GM23338 (cell line): ENCODE measurements around the gene OR2J2. TPM values are rescaled to one million over a fixed set of nuclear protein-coding genes. Genes with fewer than 3 reads are reported as not detected.

Experiments used
- ATAC-seq: fragments of 200-7000 bp; cut with Tn5 transposase; 3 replicates; pipeline ENCODE4 v1.9.1; 2020
- DNase-seq: peaks from one replicate; pipeline ENCODE4 v3.0.0-alpha.2; 2015; ENCODE audit warnings: low spot score
- H2AFZ ChIP-seq: fragments of 200-600 bp; sonication (generic); 2 replicates; pipeline ENCODE4 v1.8.0; 2016; ENCODE audit warnings: antibody characterized with exemption, mild to moderate bottlenecking, moderate library complexity
- H3F3A ChIP-seq: fragments of 200-600 bp; sonication (generic); replicated peaks from 2 replicates; pipeline ENCODE4 v1.8.0; 2017; ENCODE audit warnings: antibody characterized with exemption, mixed run types, low read depth
- H3K27ac ChIP-seq: fragments of 200-600 bp; sonication (generic); 2 replicates; pipeline ENCODE4 v1.6.1; 2016; ENCODE audit warnings: low read depth
- H3K27me3 ChIP-seq: fragments of 200-600 bp; sonication (generic); 2 replicates; pipeline ENCODE4 v1.8.0; 2016; ENCODE audit warnings: mild to moderate bottlenecking, mixed run types, moderate library complexity; ENCODE audit not compliant: insufficient read depth
- H3K36me3 ChIP-seq: fragments of 200-600 bp; sonication (generic); 2 replicates; pipeline ENCODE4 v1.8.0; 2016; ENCODE audit warnings: mild to moderate bottlenecking; ENCODE audit not compliant: insufficient read depth
- H3K4me1 ChIP-seq: fragments of 200-600 bp; sonication (generic); 2 replicates; pipeline ENCODE4 v1.8.0; 2016; ENCODE audit warnings: mild to moderate bottlenecking, moderate library complexity; ENCODE audit not compliant: insufficient read depth
- H3K4me2 ChIP-seq: fragments of 200-600 bp; sonication (generic); 2 replicates; pipeline ENCODE4 v1.7.1; 2017; ENCODE audit warnings: mixed run types
- H3K4me3 ChIP-seq: fragments of 200-600 bp; sonication (generic); 2 replicates; pipeline ENCODE4 v1.6.1; 2016; ENCODE audit warnings: mixed run types
- H3K79me2 ChIP-seq: fragments of 200-600 bp; sonication (generic); replicated peaks from 2 replicates; pipeline ENCODE4 v1.8.0; 2017; ENCODE audit warnings: mild to moderate bottlenecking; ENCODE audit not compliant: insufficient read depth
- H3K9me2 ChIP-seq: fragments of 200-600 bp; sonication (generic); 2 replicates; pipeline ENCODE4 v1.8.0; 2017; ENCODE audit not compliant: insufficient read depth
- H4K20me1 ChIP-seq: fragments of 200-600 bp; sonication (generic); replicated peaks from 2 replicates; pipeline ENCODE4 v1.8.0; 2017; ENCODE audit warnings: mild to moderate bottlenecking; ENCODE audit not compliant: insufficient read depth
- H3K27ac Mint-ChIP-seq: 2 replicates; pipeline ENCODE4 v1.8.0; 2020; ENCODE audit warnings: inconsistent platforms, mild to moderate bottlenecking, moderate library complexity, mixed read lengths
- H3K27me3 Mint-ChIP-seq: 3 replicates; pipeline ENCODE4 v1.8.0; 2022; ENCODE audit warnings: low read depth, mild to moderate bottlenecking, moderate library complexity, mixed read lengths, inconsistent platforms; ENCODE audit not compliant: insufficient read depth, poor library complexity
- H3K36me3 Mint-ChIP-seq: 3 replicates; pipeline ENCODE4 v1.8.0; 2021; ENCODE audit warnings: low read depth, mild to moderate bottlenecking, inconsistent platforms, moderate library complexity, mixed read lengths
- H3K4me1 Mint-ChIP-seq: 3 replicates; pipeline ENCODE4 v1.8.0; 2020; ENCODE audit warnings: mild to moderate bottlenecking, inconsistent platforms, mixed read lengths
- H3K4me3 Mint-ChIP-seq: 3 replicates; pipeline ENCODE4 v1.8.0; 2021; ENCODE audit warnings: moderate library complexity, mild to moderate bottlenecking, inconsistent platforms, mixed read lengths
- H3K9me3 Mint-ChIP-seq: 3 replicates; pipeline ENCODE4 v1.8.0; 2020; ENCODE audit warnings: moderate library complexity, mild to moderate bottlenecking, inconsistent platforms, mixed read lengths
- CTCF ChIP-seq, 2 experiments: fragments of 200-600 bp in 1 of 2; sonication (generic) in 1 of 2; conservative IDR thresholded peaks; 2 replicates each; pipeline versions ENCODE4 v1.5.1 to v1.6.1; 2016 to 2017; ENCODE audit warnings: antibody characterized with exemption in 2 of 2, low read depth in 2 of 2, mild to moderate bottlenecking in 2 of 2, moderate library complexity in 1 of 2
- ETS1 ChIP-seq: IDR thresholded peaks from 2 replicates; pipeline ENCODE4 v1.6.1; 2016; ENCODE audit warnings: antibody characterized with exemption
- EZH2 ChIP-seq: fragments of 200-600 bp; sonication (generic); IDR thresholded peaks from one replicate; pipeline ENCODE4 v1.8.0; 2017; ENCODE audit warnings: antibody characterized with exemption, mild to moderate bottlenecking, low read depth; ENCODE audit not compliant: unreplicated experiment
- EZH2phosphoT487 ChIP-seq: fragments of 200-600 bp; sonication (generic); IDR thresholded peaks from one replicate; pipeline ENCODE4 v1.8.1; 2018; ENCODE audit warnings: antibody characterized with exemption; ENCODE audit not compliant: unreplicated experiment
- NANOG ChIP-seq: IDR thresholded peaks from 2 replicates; pipeline ENCODE4 v1.6.1; 2016; ENCODE audit warnings: antibody characterized with exemption, borderline replicate concordance
- POLR2AphosphoS5 ChIP-seq: IDR thresholded peaks from 2 replicates; pipeline ENCODE4 v1.6.1; 2016; ENCODE audit warnings: antibody characterized with exemption, low read depth
- REST ChIP-seq: IDR thresholded peaks from one replicate; pipeline ENCODE4 v1.6.1; 2018; ENCODE audit warnings: antibody characterized with exemption; ENCODE audit not compliant: unreplicated experiment
- STAT1 ChIP-seq: IDR thresholded peaks from one replicate; pipeline ENCODE4 v1.6.1; 2016; ENCODE audit warnings: antibody characterized with exemption; ENCODE audit not compliant: unreplicated experiment
- ZNF114 ChIP-seq: fragments of 250-450 bp; sonication (Bioruptor Pico); IDR thresholded peaks from 2 replicates; pipeline ENCODE4 v1.5.0; 2020; ENCODE audit warnings: mild to moderate bottlenecking, moderate library complexity
- ZNF331 ChIP-seq: fragments of 250-450 bp; sonication (Bioruptor Pico); IDR thresholded peaks from 2 replicates; pipeline ENCODE4 v1.5.0; 2020; ENCODE audit warnings: low read depth, mild to moderate bottlenecking, moderate library complexity
- ZNF462 ChIP-seq: fragments of 250-450 bp; sonication (Bioruptor Pico); IDR thresholded peaks from 2 replicates; pipeline ENCODE4 v1.5.0; 2020; ENCODE audit warnings: mild to moderate bottlenecking, moderate library complexity
- polyA plus RNA-seq: library from polyadenylated mRNA; unstranded; fragments of >200 nt; fragmentation: Nextera tagmentation; extraction: Ambion mirVana; gene quantifications from 2 replicates; pipeline ENCODE4 v1.2.1, GENCODE V29; 2016
- total RNA-seq: library from RNA; depleted of rRNA; stranded (reverse); fragments of >200 nt; shearing (Covaris generic); gene quantifications from 2 replicates; pipeline ENCODE4 v1.2.3, GENCODE V29; 2014

Gene OR2J2
- total and polyA plus RNA-seq, 2 experiments from 2014 or later: not detected

- Mint-ChIP-seq H3K4me3 (no peak overlapping the region), H3K4me1 (no peaks in the 10 kb centered on the region), H3K27me3 (no peaks in the 10 kb centered on the region), H3K27ac (no peak overlapping the region), H3K36me3 (peaks cover 9% of the 10 kb centered on the region; the same call in 2 of the 3 replicates), H3K9me3 (peaks cover 33% of the 10 kb centered on the region)
- Histone ChIP-seq H3K4me3 (no peak overlapping the region), H3K27ac (no peak overlapping the region), H3K27me3 (no peaks in the 10 kb centered on the region), H3F3A (no peaks in the 10 kb centered on the region), H3K36me3 (no peaks in the 10 kb centered on the region), H3K9me2 (no peaks in the 10 kb centered on the region), H2AFZ (0 out of 2 replicates have a peak overlapping the region, but pooled peaks have one; percentile 1), H3K4me1 (peaks cover 3% of the 10 kb centered on the region; the same call in 1 of the 2 replicates), H4K20me1 (no peaks in the 10 kb centered on the region), H3K79me2 (no peaks in the 10 kb centered on the region), H3K4me2 (no peak overlapping the region)
- DNase-seq (no peak), ATAC-seq (no peak)
- no peak for TF ChIP-seq EZH2
- no peak for TF ChIP-seq EZH2phosphoT487
- no peak for TF ChIP-seq NANOG
- no peak for TF ChIP-seq POLR2AphosphoS5
- no peak for TF ChIP-seq ZNF462 (CRISPR knock-in tag)
- no peak for TF ChIP-seq ETS1
- TF ChIP-seq STAT1: no peak
- no peak for TF ChIP-seq ZNF114 (CRISPR knock-in tag)
- TF ChIP-seq CTCF (conservative IDR thresholded peaks at IDR 0.05; ENCODE audit: low read depth in 2 of 2): no peak
- no peak for TF ChIP-seq ZNF331 (CRISPR knock-in tag)
- no peak for TF ChIP-seq REST
These were observed 24.5 kb upstream of the OR2J2 start for GRCh38 chr6:29146179-29146578.
